ENCODE data around the gene BTNL9.

DNA sequence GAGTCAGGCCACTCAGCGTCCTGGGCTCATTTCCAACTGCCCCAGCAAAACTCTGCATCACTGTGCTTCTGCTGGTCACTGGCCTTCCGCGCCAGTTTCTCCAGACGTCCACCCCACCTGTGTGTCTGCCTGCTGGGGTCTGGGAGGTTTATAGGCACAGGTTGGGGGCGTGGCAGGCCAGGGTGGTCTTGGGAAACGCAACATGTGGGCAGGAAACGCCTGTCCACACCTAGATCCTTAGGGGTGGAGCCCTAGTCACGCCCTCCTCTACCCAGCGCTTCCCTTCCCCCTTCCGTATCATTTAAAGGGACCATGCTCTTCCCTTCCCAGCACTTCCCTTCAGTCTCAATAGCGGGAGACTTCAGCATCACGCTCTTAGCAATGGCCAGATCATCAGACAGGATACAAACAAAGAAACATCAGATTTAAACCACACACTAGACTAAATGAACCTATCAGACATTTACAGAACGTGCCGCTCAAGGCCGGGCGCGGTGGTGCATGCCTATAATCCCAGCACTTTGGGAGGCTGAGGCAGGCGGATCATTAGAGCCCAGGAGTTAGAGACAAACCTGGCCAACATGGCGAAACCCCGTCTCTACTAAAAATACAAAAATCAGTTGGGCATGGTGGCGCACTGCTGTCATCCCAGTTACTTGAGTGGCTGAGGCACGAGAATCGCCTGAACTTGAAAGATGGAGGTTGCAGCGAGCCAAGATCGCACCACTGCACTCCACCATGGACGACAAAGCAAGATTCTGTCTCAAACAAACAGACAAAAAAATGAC is 11.8 kb upstream of the BTNL9 start:
- TF ChIP-seq POLR2A (IDR thresholded peaks at IDR 0.05), result no peak
- TF ChIP-seq, protein P1, sequence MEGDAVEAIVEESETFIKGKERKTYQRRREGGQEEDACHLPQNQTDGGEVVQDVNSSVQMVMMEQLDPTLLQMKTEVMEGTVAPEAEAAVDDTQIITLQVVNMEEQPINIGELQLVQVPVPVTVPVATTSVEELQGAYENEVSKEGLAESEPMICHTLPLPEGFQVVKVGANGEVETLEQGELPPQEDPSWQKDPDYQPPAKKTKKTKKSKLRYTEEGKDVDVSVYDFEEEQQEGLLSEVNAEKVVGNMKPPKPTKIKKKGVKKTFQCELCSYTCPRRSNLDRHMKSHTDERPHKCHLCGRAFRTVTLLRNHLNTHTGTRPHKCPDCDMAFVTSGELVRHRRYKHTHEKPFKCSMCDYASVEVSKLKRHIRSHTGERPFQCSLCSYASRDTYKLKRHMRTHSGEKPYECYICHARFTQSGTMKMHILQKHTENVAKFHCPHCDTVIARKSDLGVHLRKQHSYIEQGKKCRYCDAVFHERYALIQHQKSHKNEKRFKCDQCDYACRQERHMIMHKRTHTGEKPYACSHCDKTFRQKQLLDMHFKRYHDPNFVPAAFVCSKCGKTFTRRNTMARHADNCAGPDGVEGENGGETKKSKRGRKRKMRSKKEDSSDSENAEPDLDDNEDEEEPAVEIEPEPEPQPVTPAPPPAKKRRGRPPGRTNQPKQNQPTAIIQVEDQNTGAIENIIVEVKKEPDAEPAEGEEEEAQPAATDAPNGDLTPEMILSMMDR (IDR thresholded peaks at IDR 0.05), result no peak
